Spinal cord (tissue), 10 donors: ENCODE results near the gene DACT1. TPM values are rescaled to one million over a fixed set of nuclear protein-coding genes. Genes with fewer than 3 reads are reported as not detected.

Experiments
- DNase-seq, 6 donors: peaks; one replicate each; pipeline versions ENCODE4 v3.0.0 to v3.0.0-alpha.2; 2013 to 2015; ENCODE audit warnings: low spot score in 6 of 6, low read depth in 4 of 6
- H3K27ac ChIP-seq: one replicate; pipeline ENCODE4 v1.5.1; 2013; ENCODE audit warnings: low read depth, low read length, control low read depth
- H3K27me3 ChIP-seq: one replicate; pipeline ENCODE4 v1.6.1; 2013; ENCODE audit warnings: low read length; ENCODE audit not compliant: control insufficient read depth, insufficient read depth
- H3K36me3 ChIP-seq: one replicate; pipeline ENCODE4 v1.6.1; 2013; ENCODE audit warnings: low read length; ENCODE audit not compliant: control insufficient read depth, insufficient read depth
- H3K4me1 ChIP-seq: one replicate; pipeline ENCODE4 v1.6.1; 2013; ENCODE audit warnings: low read length; ENCODE audit not compliant: control insufficient read depth, insufficient read depth
- H3K4me3 ChIP-seq: one replicate; pipeline ENCODE4 v1.5.1; 2013; ENCODE audit warnings: low read depth, low read length, control low read depth
- H3K9me3 ChIP-seq: one replicate; pipeline ENCODE4 v1.6.1; 2013; ENCODE audit warnings: low read length; ENCODE audit not compliant: control insufficient read depth, insufficient read depth
- WGBS: methylation state at CpG from one replicate; pipeline ENCODE4 v1.1.5; 2013; ENCODE audit warnings: missing lambda C conversion rate; ENCODE audit not compliant: insufficient coverage; 5-methylcytosine and 5-hydroxymethylcytosine counted together
- polyA plus RNA-seq, 2 donors: library from polyadenylated mRNA; unstranded; fragments of 120-200 nt; gene quantifications; one replicate each; pipeline ENCODE4 v1.2.1, GENCODE V29; 2013; ENCODE audit not compliant: insufficient read length in 2 of 2
- total RNA-seq, 2 donors: library from RNA; depleted of rRNA in 1 of 2; stranded (reverse); fragments of 120-200 nt in 1 of 2; fragments of >200 nt in 1 of 2; gene quantifications; one replicate each; pipeline versions ENCODE4 v1.2.3 to v1.2.4, GENCODE V29; 2013 to 2014
- donor health status: healthy.

DACT1 gene
- total and polyA plus RNA-seq, 4 donors, result 21.8 to 42.6 (median 24.9) TPM

DNA sequence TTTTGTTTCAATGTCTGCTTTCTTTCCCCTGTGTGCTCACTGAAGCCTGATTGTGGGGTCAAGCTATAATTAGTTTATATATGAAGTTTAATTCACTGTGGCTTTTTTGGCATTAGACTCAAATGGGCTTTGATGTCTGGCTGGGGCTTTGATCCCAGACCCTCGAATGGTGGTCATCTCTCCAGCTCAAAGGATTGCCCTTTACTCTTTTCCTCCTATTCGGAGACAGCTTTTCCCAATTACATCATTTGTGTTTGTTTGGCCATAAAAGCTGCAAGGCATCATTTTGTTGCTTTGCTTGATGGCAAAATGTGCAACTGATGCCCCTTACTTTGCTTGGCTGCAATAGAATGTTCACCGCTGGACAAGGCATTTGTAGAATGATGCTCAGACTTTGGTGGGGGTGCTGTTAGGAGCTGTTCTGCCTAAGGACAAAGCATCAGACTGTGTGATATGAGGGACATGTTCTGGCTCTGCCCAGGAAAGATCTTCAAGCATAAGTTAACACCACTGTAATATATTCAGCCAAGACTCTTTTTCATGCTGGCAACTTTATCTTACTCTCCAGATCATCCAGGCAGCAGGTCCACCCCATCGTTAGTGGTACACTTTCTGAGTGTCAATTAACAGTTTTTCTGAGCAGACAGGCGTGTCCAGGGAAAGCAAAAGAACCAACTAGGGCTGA is 3.2 kb upstream of the DACT1 start:
- no peak overlapping the region for H3K4me3 ChIP-seq
- H3K27me3 ChIP-seq, result peaks cover 5% of the 10 kb centered on the region
- peaks cover 13% of the 10 kb centered on the region for H3K4me1 ChIP-seq
- peak in 1 of 6 donors; percentile 62 for DNase-seq
- H3K27ac ChIP-seq, result peak overlapping the region; percentile 35
- no peaks in the 10 kb centered on the region for H3K9me3 ChIP-seq
- WGBS, result 22% methylated on average over 3 of the region's 5 CpGs
- H3K36me3 ChIP-seq, result no peaks in the 10 kb centered on the region

DNA sequence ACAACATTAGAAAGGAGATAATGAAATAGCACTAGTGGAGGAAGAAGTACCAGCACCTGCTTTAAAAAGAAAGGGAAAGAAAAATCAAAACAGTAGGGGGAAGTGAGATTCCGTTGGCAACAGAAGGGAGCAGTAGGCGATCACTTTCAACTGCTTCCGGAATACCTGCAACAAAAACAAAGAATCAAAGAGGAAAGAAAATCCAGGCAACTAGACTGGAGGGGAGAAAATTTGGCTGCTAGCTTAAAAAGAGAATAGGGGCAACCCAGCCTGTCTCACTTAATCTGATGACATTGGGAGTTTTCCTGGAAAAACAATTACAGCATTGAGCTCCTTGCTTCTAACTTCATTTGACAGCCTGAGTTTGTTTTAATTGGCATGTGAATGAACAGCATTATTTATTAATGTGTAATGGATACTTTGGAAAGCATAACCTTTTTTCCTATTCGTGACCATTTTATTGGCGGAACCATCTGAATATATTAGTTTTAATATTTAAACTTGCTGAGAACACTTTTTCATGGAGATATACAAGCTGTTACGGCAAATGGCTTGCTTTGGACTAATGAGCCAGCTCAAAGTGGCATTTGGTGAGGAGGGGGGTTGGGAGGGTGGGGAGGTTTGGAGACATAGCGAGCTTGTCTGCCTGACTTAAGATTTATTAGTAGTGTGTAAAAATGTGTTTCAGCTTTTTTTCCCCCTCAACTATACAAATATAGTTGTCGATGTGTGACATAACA is 2.5 kb upstream of the DACT1 start:
- H3K4me3 ChIP-seq, result no peak overlapping the region
- H3K27ac ChIP-seq, result peak overlapping the region; percentile 48
- peaks cover 5% of the 10 kb centered on the region for H3K27me3 ChIP-seq
- no peaks in the 10 kb centered on the region for H3K9me3 ChIP-seq
- H3K36me3 ChIP-seq, result no peaks in the 10 kb centered on the region
- peaks cover 13% of the 10 kb centered on the region for H3K4me1 ChIP-seq
- peak in 2 of 6 donors; percentile 56 to 78 for DNase-seq
- 0% methylated on average over 1 of the region's 8 CpGs for WGBS

DNA sequence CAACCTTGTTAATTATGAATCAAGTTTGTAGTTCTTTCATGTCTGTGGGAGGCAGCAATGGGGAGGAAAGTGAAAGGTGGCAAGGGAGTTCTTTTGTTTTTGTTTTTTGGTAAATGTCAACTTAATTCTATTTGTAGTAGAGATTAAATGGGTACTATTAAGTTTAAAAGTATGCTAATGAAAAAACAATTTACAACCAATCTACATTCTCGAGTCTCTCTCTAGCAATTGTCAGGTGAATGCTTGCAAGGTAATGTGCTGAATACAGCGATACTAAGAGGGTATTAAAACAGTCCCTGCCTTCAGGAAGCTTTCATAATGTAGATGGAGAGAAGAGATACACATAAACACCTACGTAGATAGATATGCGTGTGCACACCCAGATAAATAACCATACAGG is 1.6 kb upstream of the DACT1 start:
- peaks cover 5% of the 10 kb centered on the region for H3K27me3 ChIP-seq
- no peaks in the 10 kb centered on the region for H3K36me3 ChIP-seq
- WGBS, result no CpG with 5 or more reads among the region's 4 CpGs
- H3K4me3 ChIP-seq, result no peak overlapping the region
- no peaks in the 10 kb centered on the region for H3K9me3 ChIP-seq
- no peak for DNase-seq
- peak overlapping the region; percentile 48 for H3K27ac ChIP-seq
- peaks cover 13% of the 10 kb centered on the region for H3K4me1 ChIP-seq

DNA sequence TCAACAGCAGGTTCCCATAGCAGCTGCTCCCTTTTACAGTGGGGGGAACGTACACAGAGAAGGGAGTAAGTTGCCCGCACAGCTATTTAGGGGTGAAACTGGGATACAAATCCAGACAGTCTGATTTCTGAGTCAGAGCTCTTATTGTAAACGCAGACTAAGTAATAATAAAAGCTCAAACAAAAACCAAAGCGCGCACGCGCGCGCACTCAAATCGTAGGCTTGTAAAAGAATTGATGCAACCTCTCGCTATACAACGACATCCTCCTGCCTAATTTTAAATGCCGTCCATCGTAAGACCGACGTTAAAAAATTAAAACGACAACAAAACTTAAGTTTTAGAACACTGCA is 747 bp upstream of the DACT1 start:
- peak overlapping the region; percentile 88 for H3K27ac ChIP-seq
- 1% methylated on average over 14 of the region's 17 CpGs for WGBS

DNA sequence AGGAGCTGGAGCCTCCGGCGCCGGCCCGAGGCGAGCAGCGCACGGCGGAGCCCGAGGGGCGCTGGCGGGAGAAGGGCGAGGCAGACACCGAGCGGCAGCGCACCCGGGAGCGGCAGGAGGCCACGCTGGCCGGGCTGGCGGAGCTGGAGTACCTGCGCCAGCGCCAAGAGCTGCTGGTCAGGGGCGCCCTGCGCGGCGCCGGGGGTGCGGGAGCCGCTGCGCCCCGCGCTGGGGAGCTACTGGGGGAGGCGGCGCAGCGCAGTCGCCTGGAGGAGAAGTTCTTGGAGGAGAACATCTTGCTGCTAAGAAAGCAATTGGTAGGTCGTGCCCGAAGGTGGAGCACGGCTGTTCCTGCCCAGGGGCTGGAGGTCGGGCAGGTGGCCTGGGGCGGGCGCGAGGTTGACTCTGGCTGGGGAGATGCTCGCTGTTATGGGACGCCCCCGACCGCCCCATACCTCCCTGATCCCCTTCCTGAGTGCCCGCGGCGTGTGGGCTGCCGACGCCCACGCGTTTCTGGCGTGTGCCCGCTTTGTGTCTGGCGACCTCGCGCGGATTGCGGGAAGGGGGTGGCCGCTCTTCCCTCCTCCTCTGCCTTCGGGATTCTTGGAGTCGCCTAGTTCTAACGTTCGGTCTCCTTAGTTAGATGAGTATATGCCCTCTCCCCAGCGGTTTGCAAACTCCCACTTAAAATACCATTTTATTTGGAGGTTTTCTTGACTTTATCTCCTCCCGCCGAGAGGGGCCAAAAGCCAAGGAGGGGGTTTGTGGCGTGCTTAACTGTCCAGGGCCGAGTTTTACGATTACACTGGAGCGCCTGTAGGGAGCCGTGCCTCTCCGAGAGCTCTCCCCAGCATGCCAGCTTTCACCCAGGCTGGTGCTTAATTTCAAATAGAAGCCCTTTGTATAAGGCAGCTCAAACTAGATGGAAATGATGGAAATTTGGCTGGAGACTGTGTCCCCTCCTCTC is 752 bp downstream of the DACT1 start:
- H3K4me1 ChIP-seq, result peaks cover 7% of the 10 kb centered on the region
- H3K9me3 ChIP-seq, result no peaks in the 10 kb centered on the region
- peak overlapping the region; percentile 86 for H3K4me3 ChIP-seq
- peak in 4 of 6 donors; percentile 26 to 79 (median 51) for DNase-seq
- H3K27ac ChIP-seq, result peak overlapping the region; percentile 88
- peaks cover 8% of the 10 kb centered on the region for H3K36me3 ChIP-seq
- no peaks in the 10 kb centered on the region for H3K27me3 ChIP-seq
- under 1% methylated on average over 70 of the region's 75 CpGs for WGBS

More for the DNA sequence above, 747 bp upstream of the DACT1 start:
- Histone ChIP-seq H3K9me3 (no peaks in the 10 kb centered on the region), H3K36me3 (peaks cover 2% of the 10 kb centered on the region), H3K4me1 (peaks cover 7% of the 10 kb centered on the region), H3K27me3 (peaks cover under 1% of the 10 kb centered on the region), H3K4me3 (peak overlapping the region; percentile 54)
- DNase-seq, result peak in 3 of 6 donors; percentile 47 to 83 (median 81)

DNA sequence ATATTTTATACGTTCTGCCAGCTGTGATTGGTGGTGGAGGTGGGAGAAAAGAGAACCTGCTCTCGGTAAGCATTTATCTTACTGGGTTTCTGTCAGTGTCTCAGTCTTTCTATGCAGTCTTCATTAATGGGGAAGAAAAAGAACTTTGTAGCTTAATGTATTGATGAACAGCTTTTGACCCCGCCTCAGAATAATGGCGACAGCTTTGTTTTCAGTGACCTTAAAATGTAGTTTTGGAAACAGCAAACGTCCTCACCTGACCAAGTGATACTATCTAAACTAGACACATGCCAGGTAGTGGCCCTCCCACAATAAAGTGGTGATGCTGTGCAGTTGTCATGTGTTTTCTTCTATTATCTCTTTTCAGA is 1.4 kb downstream of the DACT1 start:
- H3K9me3 ChIP-seq, result no peaks in the 10 kb centered on the region
- no CpG with 5 or more reads among the region's 5 CpGs for WGBS
- H3K27ac ChIP-seq, result peak overlapping the region; percentile 88
- H3K36me3 ChIP-seq, result peaks cover 8% of the 10 kb centered on the region
- peaks cover 7% of the 10 kb centered on the region for H3K4me1 ChIP-seq
- no peak for DNase-seq
- peak overlapping the region; percentile 86 for H3K4me3 ChIP-seq
- H3K27me3 ChIP-seq, result no peaks in the 10 kb centered on the region

DNA sequence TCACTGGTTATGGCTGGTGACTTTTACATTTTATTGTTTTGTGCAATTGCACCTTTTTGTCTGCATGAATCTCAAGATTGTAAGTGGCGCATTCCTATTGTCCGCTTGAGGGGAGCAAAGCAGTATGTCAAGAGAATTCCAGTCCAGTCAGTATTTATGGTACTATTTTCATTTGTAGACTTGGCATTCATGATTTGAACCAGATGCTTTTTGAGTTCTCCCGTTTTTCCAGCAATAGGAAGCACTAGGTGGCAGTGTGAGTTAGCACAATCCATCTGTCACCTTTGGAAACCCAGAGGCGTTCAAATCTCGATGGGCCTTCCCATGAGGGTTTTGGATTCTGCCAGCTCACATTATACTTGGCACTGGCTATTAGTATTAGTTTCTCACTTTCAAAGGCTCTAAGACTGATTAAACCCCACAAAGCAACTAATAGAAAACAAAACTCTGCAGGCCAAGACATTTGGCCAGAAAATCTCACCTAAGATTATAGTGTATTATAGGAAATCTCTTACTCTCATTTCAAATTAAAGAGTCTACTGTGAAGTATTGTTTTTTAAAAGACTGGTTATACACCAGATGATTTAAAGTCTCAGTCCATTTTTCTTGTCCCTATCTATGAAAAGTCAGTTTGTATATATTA is 2.2 kb downstream of the DACT1 start:
- H3K9me3 ChIP-seq, result no peaks in the 10 kb centered on the region

DNA sequence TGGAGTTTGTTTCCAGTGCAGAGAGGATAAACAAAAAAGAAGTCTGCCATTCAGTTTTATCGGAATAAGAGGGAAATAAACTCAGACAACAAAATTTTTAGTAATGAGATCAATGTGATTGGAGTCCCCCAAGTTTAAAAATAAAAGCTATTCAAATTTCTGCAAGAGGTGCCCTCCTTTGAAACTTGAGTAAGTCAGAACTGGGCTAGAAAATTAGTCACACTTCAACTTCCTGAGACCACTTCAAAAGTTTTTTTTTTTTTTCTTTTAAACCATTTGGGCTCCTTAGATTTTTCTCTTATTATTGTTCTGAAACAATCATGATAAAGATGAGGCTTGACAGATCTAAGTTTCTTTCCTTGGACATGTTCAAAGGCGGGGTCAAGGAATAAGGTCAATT is 3.2 kb downstream of the DACT1 start:
- no CpG with 5 or more reads among the region's 2 CpGs for WGBS
- peaks cover 18% of the 10 kb centered on the region for H3K36me3 ChIP-seq
- no peaks in the 10 kb centered on the region for H3K27me3 ChIP-seq
- no peak overlapping the region for H3K4me3 ChIP-seq
- H3K9me3 ChIP-seq, result no peaks in the 10 kb centered on the region
- no peak for DNase-seq
- H3K27ac ChIP-seq, result no peak overlapping the region
- H3K4me1 ChIP-seq, result peaks cover 7% of the 10 kb centered on the region

More for the DNA sequence above, 2.2 kb downstream of the DACT1 start:
- WGBS, result 10% methylated on average over 5 of the region's 5 CpGs
- peaks cover 8% of the 10 kb centered on the region for H3K36me3 ChIP-seq
- DNase-seq, result peak in 5 of 6 donors; percentile 65 to 95 (median 81)
- H3K4me3 ChIP-seq, result peak overlapping the region; percentile 86
- no peaks in the 10 kb centered on the region for H3K27me3 ChIP-seq
- H3K27ac ChIP-seq, result peak overlapping the region; percentile 88
- peaks cover 7% of the 10 kb centered on the region for H3K4me1 ChIP-seq

DNA sequence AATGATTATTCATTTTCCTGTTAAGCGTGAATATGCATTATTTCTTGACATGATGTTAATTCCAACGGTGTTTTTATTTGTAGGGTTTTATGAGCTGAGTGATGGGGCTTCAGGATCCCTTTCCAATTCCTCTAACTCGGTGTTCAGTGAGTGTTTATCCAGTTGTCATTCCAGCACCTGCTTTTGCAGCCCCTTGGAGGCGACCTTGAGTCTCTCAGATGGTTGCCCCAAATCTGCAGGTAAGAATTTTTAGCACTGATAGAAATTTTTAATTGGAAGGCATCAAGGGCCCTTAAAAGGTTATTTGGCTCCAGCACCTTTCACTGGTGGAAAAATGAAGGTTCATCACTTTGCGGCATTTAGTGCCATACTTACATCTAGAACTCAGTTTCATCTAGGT is 3.7 kb downstream of the DACT1 start:
- Histone ChIP-seq H3K9me3 (no peaks in the 10 kb centered on the region), H3K27me3 (no peaks in the 10 kb centered on the region), H3K36me3 (peaks cover 23% of the 10 kb centered on the region), H3K27ac (no peak overlapping the region), H3K4me3 (no peak overlapping the region), H3K4me1 (peaks cover 7% of the 10 kb centered on the region)
- WGBS, result 100% methylated on average over 1 of the region's 5 CpGs
- no peak for DNase-seq
